DND-41 (cell line): ENCODE measurements around the gene ACAN.

Experiments
- CTCF ChIP-seq: IDR thresholded peaks from 2 replicates; pipeline ENCODE4 v1.5.1; 2012; ENCODE audit warnings: borderline replicate concordance, low read length, moderate library complexity, mild to moderate bottlenecking; ENCODE audit not compliant: poor library complexity, severe bottlenecking; ENCODE audit errors: extremely low read depth
- EZH2 ChIP-seq: IDR thresholded peaks from 3 replicates; pipeline ENCODE4 v1.6.1; 2012; ENCODE audit warnings: borderline replicate concordance, low read depth, mild to moderate bottlenecking, moderate library complexity, low read length, inconsistent platforms; ENCODE audit not compliant: severe bottlenecking

GRCh38 chr15:88896333-88897033, 93.2 kb downstream of the ACAN start:
- TF ChIP-seq EZH2 (no peak), CTCF (no peak)
